ENCODE results near the gene MOBP.

DNA sequence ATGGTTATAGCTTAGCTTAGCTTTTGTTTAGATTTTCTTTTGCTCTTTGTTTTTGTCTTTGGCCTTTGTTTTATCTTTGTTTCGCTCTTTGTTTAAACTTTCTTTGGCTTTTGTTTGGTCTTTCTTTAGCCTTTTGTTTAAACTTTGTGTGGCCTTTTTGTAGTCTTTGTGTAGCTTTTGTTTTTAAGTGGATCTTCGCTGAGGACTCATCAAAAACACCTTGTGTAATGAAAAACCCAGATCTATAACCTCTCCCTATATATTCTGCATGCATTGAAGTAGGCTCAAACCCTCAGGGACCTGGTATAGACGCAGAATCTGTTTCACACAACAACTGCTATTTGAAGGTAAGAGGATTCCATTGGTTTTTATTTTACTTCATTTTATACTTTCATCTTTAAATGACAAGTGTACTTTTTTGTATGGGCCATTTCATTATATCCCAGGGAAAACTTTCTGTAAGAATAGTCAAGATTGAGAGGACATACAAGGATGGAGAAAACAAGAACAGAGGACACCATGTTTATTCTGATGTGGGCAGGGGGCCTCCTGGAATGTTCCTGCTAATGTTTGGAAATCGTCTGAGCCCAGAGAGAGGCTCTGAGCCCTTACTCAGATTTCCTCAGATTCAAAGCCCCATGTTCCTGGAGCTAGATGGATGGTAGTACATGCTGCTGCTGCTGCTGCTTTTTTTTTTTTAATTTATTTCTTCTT lies at the start of gene MOBP:
- TF ChIP-seq CTCF (conservative IDR thresholded peaks at IDR 0.05 in 1 of 2, IDR thresholded peaks at IDR 0.05 in 1 of 2; ENCODE audit: extremely low read depth in 1 of 2, insufficient read depth in 1 of 2, low read depth in 1 of 2, low read length in 2 of 2) (no peak), EZH2 (IDR thresholded peaks at IDR 0.05; ENCODE audit: borderline replicate concordance, low read length) (no peak)

Measured in mammary epithelial cell (primary cell).